GM18499 (cell line): ENCODE results near the gene SAFB.

Experiments
- ATAC-seq: cut with Tn5 transposase; IDR thresholded peaks from one replicate; pipeline ENCODE4 v1.9.1; 2021; ENCODE audit warnings: moderate number of reproducible peaks; ENCODE audit not compliant: insufficient read depth, unreplicated experiment

Gene SAFB

GRCh38 chr19:5663904-5664303 lies 41.0 kb downstream of the SAFB start:
- no peak for ATAC-seq

- ATAC-seq: no peak
Measured at GRCh38 chr19:5664515-5664914, 41.6 kb downstream of the SAFB start.

GRCh38 chr19:5665781-5666513 lies 43.1 kb downstream of the SAFB start:
- ATAC-seq: no peak

GRCh38 chr19:5666921-5667610 lies 44.2 kb downstream of the SAFB start:
- ATAC-seq: no peak

GRCh38 chr19:5667751-5668271 lies 44.9 kb downstream of the SAFB start:
- no peak for ATAC-seq

GRCh38 chr19:5669212-5669611 lies 46.3 kb downstream of the SAFB start:
- no peak for ATAC-seq

- no peak for ATAC-seq
Measured at GRCh38 chr19:5671600-5671999, 48.7 kb downstream of the SAFB start.

- no peak for ATAC-seq
Measured at GRCh38 chr19:5672708-5673459, 50.0 kb downstream of the SAFB start.

GRCh38 chr19:5673752-5674151 lies 50.9 kb downstream of the SAFB start:
- no peak for ATAC-seq

- ATAC-seq: no peak
Measured at GRCh38 chr19:5674714-5675113, 51.8 kb downstream of the SAFB start.

- ATAC-seq: no peak
Measured at GRCh38 chr19:5676105-5676771, 53.4 kb downstream of the SAFB start.

- no peak for ATAC-seq
Measured at GRCh38 chr19:5676772-5677105, 53.9 kb downstream of the SAFB start.

GRCh38 chr19:5677136-5677535 lies 54.3 kb downstream of the SAFB start:
- no peak for ATAC-seq

- no peak for ATAC-seq
Measured at GRCh38 chr19:5677580-5677979, 54.7 kb downstream of the SAFB start.

- ATAC-seq: no peak
Measured at GRCh38 chr19:5678071-5678718, 55.3 kb downstream of the SAFB start.

GRCh38 chr19:5679289-5680083 lies 56.6 kb downstream of the SAFB start:
- no peak for ATAC-seq

GRCh38 chr19:5680084-5680436 lies 57.2 kb downstream of the SAFB start:
- ATAC-seq: no peak

GRCh38 chr19:5680437-5681368 lies 57.8 kb downstream of the SAFB start, which contains the start of the genes HSD11B1L and MICOS13:
Gene HSD11B1L (plus strand): TSS chr19:5681027. CDS start chr19:5684833, 3,806 bp downstream.
Gene MICOS13 (minus strand): TSS chr19:5680516. CDS start chr19:5680486, 30 bp downstream.
- peak; percentile 58 for ATAC-seq
